Measurements from ENCODE around the gene TEX12.

DNA sequence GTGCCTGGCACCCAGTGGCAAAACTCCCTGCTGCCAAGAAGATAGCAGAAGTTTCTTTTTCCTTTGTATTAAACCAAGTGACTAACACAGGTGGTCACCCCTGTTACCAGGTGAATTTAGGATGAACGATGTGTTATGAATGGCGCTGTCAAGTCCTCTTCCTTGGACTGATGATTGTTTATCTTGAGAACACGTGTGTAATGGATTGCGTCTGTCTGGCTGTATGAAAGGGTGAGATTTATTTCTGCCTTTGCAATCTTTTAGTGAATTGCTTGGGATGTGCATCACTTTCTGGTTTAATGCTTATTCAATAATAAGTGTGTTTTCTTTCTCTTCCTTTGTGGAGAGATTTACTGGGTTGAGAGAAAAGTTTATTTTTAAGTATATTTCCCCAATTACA, 44.0 kb upstream of the TEX12 start:
- TF ChIP-seq, protein P1, sequence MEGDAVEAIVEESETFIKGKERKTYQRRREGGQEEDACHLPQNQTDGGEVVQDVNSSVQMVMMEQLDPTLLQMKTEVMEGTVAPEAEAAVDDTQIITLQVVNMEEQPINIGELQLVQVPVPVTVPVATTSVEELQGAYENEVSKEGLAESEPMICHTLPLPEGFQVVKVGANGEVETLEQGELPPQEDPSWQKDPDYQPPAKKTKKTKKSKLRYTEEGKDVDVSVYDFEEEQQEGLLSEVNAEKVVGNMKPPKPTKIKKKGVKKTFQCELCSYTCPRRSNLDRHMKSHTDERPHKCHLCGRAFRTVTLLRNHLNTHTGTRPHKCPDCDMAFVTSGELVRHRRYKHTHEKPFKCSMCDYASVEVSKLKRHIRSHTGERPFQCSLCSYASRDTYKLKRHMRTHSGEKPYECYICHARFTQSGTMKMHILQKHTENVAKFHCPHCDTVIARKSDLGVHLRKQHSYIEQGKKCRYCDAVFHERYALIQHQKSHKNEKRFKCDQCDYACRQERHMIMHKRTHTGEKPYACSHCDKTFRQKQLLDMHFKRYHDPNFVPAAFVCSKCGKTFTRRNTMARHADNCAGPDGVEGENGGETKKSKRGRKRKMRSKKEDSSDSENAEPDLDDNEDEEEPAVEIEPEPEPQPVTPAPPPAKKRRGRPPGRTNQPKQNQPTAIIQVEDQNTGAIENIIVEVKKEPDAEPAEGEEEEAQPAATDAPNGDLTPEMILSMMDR (IDR thresholded peaks at IDR 0.05), result no peak
- no peak for TF ChIP-seq POLR2A (IDR thresholded peaks at IDR 0.05)

Measured in Peyer's patch (tissue), 4 donors.